ENCODE measurements around the gene GLB1L2. TPM values are rescaled to one million over a fixed set of nuclear protein-coding genes. Genes with fewer than 3 reads are reported as not detected.

Gene GLB1L2
- total and polyA plus RNA-seq, 2 of the 13 experiments (the other 11 are each of a cell fraction or from before 2014, with no cell fraction given): 0.59 to 0.69 TPM

DNA sequence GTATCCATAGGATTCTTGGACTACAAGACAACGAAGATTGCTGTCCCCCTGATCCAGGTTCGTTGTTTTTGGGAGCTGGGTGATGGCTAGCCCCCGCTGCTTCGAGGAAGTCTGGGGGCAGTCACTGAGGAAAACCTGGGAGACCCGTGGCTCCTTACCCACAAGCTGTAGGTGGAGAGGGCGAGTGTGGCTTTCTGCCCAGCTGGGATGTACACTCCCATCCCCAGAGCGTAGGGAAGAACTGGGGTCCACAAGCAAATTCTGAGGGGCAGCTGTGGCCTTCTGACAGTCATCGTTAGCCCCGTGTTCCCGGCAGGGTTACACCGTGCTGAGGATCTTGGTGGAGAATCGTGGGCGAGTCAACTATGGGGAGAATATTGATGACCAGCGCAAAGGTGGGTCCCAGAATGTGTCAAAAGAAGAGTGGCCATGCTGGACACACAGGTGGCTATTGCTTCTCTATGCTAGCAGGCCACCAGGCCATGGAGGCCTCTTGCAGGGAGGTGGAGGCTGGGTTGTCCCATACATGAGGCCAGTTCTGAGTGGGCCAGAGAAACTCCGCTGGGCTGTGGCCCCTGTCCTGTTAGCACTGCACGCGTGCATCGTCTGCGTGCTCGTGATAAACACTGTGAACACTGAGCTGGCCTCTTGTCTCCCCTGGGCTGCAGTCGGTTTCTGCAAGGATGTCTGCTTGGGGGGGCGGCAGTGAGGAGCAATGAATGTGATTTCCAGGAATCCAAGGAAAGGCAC is 39.8 kb downstream of the GLB1L2 start:
- no peak for FAIRE-seq
- no TSS peak for BruUV-seq (replicated peaks)
- no peak for DNase-seq (ENCODE audit: low spot score)
- 25% methylated on average over 21 of the region's 22 CpGs for WGBS (ENCODE audit: low lambda C conversion rate)
- Histone ChIP-seq H3K4me1 (ENCODE audit: insufficient read depth, low read length) (no peaks in the 10 kb centered on the region), H3K79me2 (ENCODE audit: insufficient read depth, low read length) (no peaks in the 10 kb centered on the region), H3K27me3 (ENCODE audit: control insufficient read depth in 1 of 2, insufficient read depth in 2 of 2, low read length in 2 of 2) (peaks cover 12 to 41% of the 10 kb centered on the region in 2 experiments; a peak in 4 of 5 replicates), H3K36me3 (replicated peaks in 1 of 2; ENCODE audit: control insufficient read depth in 1 of 2, insufficient read depth in 2 of 2, low read length in 2 of 2) (no peaks in the 10 kb centered on the region), H3K9ac (ENCODE audit: insufficient read depth, low read depth, low read length) (no peak overlapping the region), H3K4me2 (ENCODE audit: low read depth, low read length) (no peak overlapping the region), H2AFZ (ENCODE audit: low read length) (no peak overlapping the region), H4K20me1 (ENCODE audit: insufficient read depth, low read length) (no peaks in the 10 kb centered on the region), H3K4me3 (replicated peaks in 1 of 3; ENCODE audit: insufficient read depth in 1 of 3, low read depth in 2 of 3, low read length in 3 of 3) (no peak overlapping the region), H3K9me3 (ENCODE audit: low read length) (no peaks in the 10 kb centered on the region), H3K27ac (ENCODE audit: extremely low read length, insufficient read depth, low read length) (no peak overlapping the region)
- ChIA-PET POLR2A (no interaction called here), CTCF (ENCODE audit: low intra/inter-chr PET ratio, low total read pairs) (no interaction called here)
- no peak for TF ChIP-seq SMC3 (IDR thresholded peaks at IDR 0.05; ENCODE audit: low read length)
- no peak for TF ChIP-seq ZNF619 (CRISPR knock-in tag; IDR thresholded peaks at IDR 0.05)
- TF ChIP-seq, protein P1, sequence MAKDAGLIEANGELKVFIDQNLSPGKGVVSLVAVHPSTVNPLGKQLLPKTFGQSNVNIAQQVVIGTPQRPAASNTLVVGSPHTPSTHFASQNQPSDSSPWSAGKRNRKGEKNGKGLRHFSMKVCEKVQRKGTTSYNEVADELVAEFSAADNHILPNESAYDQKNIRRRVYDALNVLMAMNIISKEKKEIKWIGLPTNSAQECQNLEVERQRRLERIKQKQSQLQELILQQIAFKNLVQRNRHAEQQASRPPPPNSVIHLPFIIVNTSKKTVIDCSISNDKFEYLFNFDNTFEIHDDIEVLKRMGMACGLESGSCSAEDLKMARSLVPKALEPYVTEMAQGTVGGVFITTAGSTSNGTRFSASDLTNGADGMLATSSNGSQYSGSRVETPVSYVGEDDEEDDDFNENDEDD (CRISPR knock-in tag; IDR thresholded peaks at IDR 0.05; ENCODE audit: borderline replicate concordance): no peak
- TF ChIP-seq ZFAT (CRISPR knock-in tag; conservative IDR thresholded peaks at IDR 0.05): no peak
- no peak for TF ChIP-seq ZNF556 (CRISPR knock-in tag; IDR thresholded peaks at IDR 0.05; ENCODE audit: borderline replicate concordance)
- TF ChIP-seq MYPOP (CRISPR knock-in tag; IDR thresholded peaks at IDR 0.05): no peak
- TF ChIP-seq SRF (IDR thresholded peaks at IDR 0.05; ENCODE audit: low read depth, low read length): no peak
- TF ChIP-seq ZBTB42 (CRISPR knock-in tag; IDR thresholded peaks at IDR 0.05): no peak
- TF ChIP-seq NAIF1 (CRISPR knock-in tag; IDR thresholded peaks at IDR 0.05; ENCODE audit: borderline replicate concordance): no peak
- no peak for TF ChIP-seq THAP8 (CRISPR knock-in tag; IDR thresholded peaks at IDR 0.05; ENCODE audit: borderline replicate concordance)
- no peak for TF ChIP-seq ZNF3 (CRISPR knock-in tag; IDR thresholded peaks at IDR 0.05)
- TF ChIP-seq NR2F2 (IDR thresholded peaks at IDR 0.05; ENCODE audit: borderline replicate concordance, low read depth): no peak
- TF ChIP-seq HMG20A (CRISPR knock-in tag; IDR thresholded peaks at IDR 0.05; ENCODE audit: borderline replicate concordance): no peak
- ATAC-seq: no peak
- intact Hi-C loops (cut with micrococcal nuclease; ENCODE audit: unreplicated experiment) (no loop called here), in situ Hi-C loops (cut with HindIII; ENCODE audit: extremely low pct_ligation_motif_present, low pct_unique_long_range_greater_than_20kb) (no loop called here)
